GM12878 (cell line): ENCODE measurements around the gene ZYX.
"Not testable (repeated sequence)": the region's sequence is repeated elsewhere in the genome, so short reads cannot be mapped to it uniquely, and the experiment has no call there.

ENCODE experiments used
- CTCF ChIP-seq, 3 experiments: IDR thresholded peaks in 2 of 3; conservative IDR thresholded peaks in 1 of 3; 2 replicates each; pipeline ENCODE4 v1.5.1; 2011; ENCODE audit warnings: low read depth in 3 of 3, low read length in 3 of 3, mild to moderate bottlenecking in 3 of 3, control low read depth in 2 of 3, moderate library complexity in 2 of 3, inconsistent platforms in 1 of 3, mixed read lengths in 1 of 3; ENCODE audit not compliant: control insufficient read depth in 2 of 3, insufficient read depth in 1 of 3; ENCODE audit errors: extremely low read depth in 1 of 3
- JUNB ChIP-seq: IDR thresholded peaks from 2 replicates; pipeline ENCODE4 v1.6.1; 2016; ENCODE audit warnings: antibody characterized with exemption, mild to moderate bottlenecking
- JUND ChIP-seq: IDR thresholded peaks from 2 replicates; pipeline ENCODE4 v1.6.1; 2012; ENCODE audit warnings: low read depth, mild to moderate bottlenecking, low read length, improper control_type of control experiment, moderate library complexity
- MYB ChIP-seq: fragments of 150-350 bp; IDR thresholded peaks from 2 replicates; pipeline ENCODE4 v1.6.1; 2014; ENCODE audit warnings: mild to moderate bottlenecking, low read depth, low read length, borderline replicate concordance
- POLR2A ChIP-seq: IDR thresholded peaks from 2 replicates; pipeline ENCODE4 v1.6.1; 2011; ENCODE audit warnings: low read depth, mild to moderate bottlenecking, low read length
- POLR2AphosphoS5 ChIP-seq: IDR thresholded peaks from 2 replicates; pipeline ENCODE4 v1.6.1; 2011; ENCODE audit warnings: mild to moderate bottlenecking, low read length, inconsistent platforms
- POU2F2 ChIP-seq: IDR thresholded peaks from 3 replicates; pipeline ENCODE4 v1.6.1; 2011; ENCODE audit warnings: low read depth, mild to moderate bottlenecking, low read length, borderline replicate concordance
- RAD21 ChIP-seq: IDR thresholded peaks from 2 replicates; pipeline ENCODE4 v1.6.1; 2011; ENCODE audit warnings: mild to moderate bottlenecking, low read depth, low read length, moderate library complexity; ENCODE audit not compliant: insufficient read depth
- STAT3 ChIP-seq: IDR thresholded peaks from 2 replicates; pipeline ENCODE4 v1.6.1; 2011; ENCODE audit warnings: low read depth, low read length, improper control_type of control experiment
- TF ChIP-seq, protein P1 (sequence below): IDR thresholded peaks from 2 replicates; pipeline ENCODE4 v1.6.1; 2012; ENCODE audit warnings: mild to moderate bottlenecking, low read depth, low read length
- TF ChIP-seq, protein P2 (sequence below): fragments of 450-650 bp; IDR thresholded peaks from 2 replicates; pipeline ENCODE4 v1.6.1; 2017; ENCODE audit warnings: borderline replicate concordance
- TF ChIP-seq, protein P3 (sequence below): IDR thresholded peaks from 2 replicates; pipeline ENCODE4 v1.6.1; 2011; ENCODE audit warnings: low read depth, low read length, improper control_type of control experiment, borderline replicate concordance
- TF ChIP-seq, protein P4 (sequence below): IDR thresholded peaks from 2 replicates; pipeline ENCODE4 v1.6.1; 2012; ENCODE audit warnings: low read depth, low read length, improper control_type of control experiment

- TF ChIP-seq JUNB; CTCF (IDR thresholded peaks at IDR 0.05 in 2 of 3, conservative IDR thresholded peaks at IDR 0.05 in 1 of 3; ENCODE audit: control insufficient read depth in 2 of 3, extremely low read depth in 1 of 3, insufficient read depth in 1 of 3, low read depth in 3 of 3, low read length in 3 of 3); POLR2AphosphoS5; STAT3; MYB; RAD21; POU2F2; POLR2A; JUND: not testable (repeated sequence)
- TF ChIP-seq, protein P1, sequence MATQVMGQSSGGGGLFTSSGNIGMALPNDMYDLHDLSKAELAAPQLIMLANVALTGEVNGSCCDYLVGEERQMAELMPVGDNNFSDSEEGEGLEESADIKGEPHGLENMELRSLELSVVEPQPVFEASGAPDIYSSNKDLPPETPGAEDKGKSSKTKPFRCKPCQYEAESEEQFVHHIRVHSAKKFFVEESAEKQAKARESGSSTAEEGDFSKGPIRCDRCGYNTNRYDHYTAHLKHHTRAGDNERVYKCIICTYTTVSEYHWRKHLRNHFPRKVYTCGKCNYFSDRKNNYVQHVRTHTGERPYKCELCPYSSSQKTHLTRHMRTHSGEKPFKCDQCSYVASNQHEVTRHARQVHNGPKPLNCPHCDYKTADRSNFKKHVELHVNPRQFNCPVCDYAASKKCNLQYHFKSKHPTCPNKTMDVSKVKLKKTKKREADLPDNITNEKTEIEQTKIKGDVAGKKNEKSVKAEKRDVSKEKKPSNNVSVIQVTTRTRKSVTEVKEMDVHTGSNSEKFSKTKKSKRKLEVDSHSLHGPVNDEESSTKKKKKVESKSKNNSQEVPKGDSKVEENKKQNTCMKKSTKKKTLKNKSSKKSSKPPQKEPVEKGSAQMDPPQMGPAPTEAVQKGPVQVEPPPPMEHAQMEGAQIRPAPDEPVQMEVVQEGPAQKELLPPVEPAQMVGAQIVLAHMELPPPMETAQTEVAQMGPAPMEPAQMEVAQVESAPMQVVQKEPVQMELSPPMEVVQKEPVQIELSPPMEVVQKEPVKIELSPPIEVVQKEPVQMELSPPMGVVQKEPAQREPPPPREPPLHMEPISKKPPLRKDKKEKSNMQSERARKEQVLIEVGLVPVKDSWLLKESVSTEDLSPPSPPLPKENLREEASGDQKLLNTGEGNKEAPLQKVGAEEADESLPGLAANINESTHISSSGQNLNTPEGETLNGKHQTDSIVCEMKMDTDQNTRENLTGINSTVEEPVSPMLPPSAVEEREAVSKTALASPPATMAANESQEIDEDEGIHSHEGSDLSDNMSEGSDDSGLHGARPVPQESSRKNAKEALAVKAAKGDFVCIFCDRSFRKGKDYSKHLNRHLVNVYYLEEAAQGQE = not testable (repeated sequence)
- TF ChIP-seq, protein P2, sequence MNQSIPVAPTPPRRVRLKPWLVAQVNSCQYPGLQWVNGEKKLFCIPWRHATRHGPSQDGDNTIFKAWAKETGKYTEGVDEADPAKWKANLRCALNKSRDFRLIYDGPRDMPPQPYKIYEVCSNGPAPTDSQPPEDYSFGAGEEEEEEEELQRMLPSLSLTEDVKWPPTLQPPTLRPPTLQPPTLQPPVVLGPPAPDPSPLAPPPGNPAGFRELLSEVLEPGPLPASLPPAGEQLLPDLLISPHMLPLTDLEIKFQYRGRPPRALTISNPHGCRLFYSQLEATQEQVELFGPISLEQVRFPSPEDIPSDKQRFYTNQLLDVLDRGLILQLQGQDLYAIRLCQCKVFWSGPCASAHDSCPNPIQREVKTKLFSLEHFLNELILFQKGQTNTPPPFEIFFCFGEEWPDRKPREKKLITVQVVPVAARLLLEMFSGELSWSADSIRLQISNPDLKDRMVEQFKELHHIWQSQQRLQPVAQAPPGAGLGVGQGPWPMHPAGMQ = not testable (repeated sequence)
- TF ChIP-seq, protein P3, sequence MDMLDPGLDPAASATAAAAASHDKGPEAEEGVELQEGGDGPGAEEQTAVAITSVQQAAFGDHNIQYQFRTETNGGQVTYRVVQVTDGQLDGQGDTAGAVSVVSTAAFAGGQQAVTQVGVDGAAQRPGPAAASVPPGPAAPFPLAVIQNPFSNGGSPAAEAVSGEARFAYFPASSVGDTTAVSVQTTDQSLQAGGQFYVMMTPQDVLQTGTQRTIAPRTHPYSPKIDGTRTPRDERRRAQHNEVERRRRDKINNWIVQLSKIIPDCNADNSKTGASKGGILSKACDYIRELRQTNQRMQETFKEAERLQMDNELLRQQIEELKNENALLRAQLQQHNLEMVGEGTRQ = not testable (repeated sequence)
- TF ChIP-seq, protein P4, sequence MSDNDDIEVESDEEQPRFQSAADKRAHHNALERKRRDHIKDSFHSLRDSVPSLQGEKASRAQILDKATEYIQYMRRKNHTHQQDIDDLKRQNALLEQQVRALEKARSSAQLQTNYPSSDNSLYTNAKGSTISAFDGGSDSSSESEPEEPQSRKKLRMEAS = not testable (repeated sequence)
Observed at GRCh38 chr7:143415209-143415608, 34.1 kb downstream of the ZYX start.
